Neural progenitor cell (in vitro differentiated cells): Measurements from ENCODE around the gene CRYM. TPM values are rescaled to one million over a fixed set of nuclear protein-coding genes. Genes with fewer than 3 reads are reported as not detected.
"Not testable (repeated sequence)": the region's sequence is repeated elsewhere in the genome, so short reads cannot be mapped to it uniquely, and the experiment has no call there.

Experiments used
- DNase-seq: peaks from one replicate; pipeline ENCODE4 v3.0.0-alpha.2; 2016; ENCODE audit warnings: low spot score
- H2AFZ ChIP-seq: fragments of 200-600 bp; sonication (generic); replicated peaks from 2 replicates; pipeline ENCODE4 v1.6.1; 2016; ENCODE audit warnings: antibody characterized with exemption
- H3F3A ChIP-seq: fragments of 200-600 bp; sonication (generic); 2 replicates; pipeline ENCODE4 v1.6.1; 2016; ENCODE audit warnings: antibody characterized with exemption, low read depth
- H3K27ac ChIP-seq: fragments of 200-600 bp; sonication (generic); 2 replicates; pipeline ENCODE4 v1.5.1; 2016; ENCODE audit warnings: mild to moderate bottlenecking
- H3K27me3 ChIP-seq: fragments of 200-600 bp; sonication (generic); 2 replicates; pipeline ENCODE4 v1.6.1; 2016; ENCODE audit warnings: mild to moderate bottlenecking, moderate library complexity
- H3K36me3 ChIP-seq: fragments of 200-600 bp; sonication (generic); 2 replicates; pipeline ENCODE4 v1.5.1; 2016
- H3K4me1 ChIP-seq: fragments of 200-600 bp; sonication (generic); 2 replicates; pipeline ENCODE4 v1.6.1; 2016; ENCODE audit warnings: mixed run types
- H3K4me2 ChIP-seq: fragments of 200-600 bp; sonication (generic); 2 replicates; pipeline ENCODE4 v1.6.1; 2016
- H3K4me3 ChIP-seq: fragments of 200-600 bp; sonication (generic); 2 replicates; pipeline ENCODE4 v1.5.1; 2016
- H3K79me2 ChIP-seq: fragments of 200-600 bp; sonication (generic); 2 replicates; pipeline ENCODE4 v1.6.1; 2016; ENCODE audit warnings: low read depth
- H3K9ac ChIP-seq: fragments of 200-600 bp; sonication (generic); 2 replicates; pipeline ENCODE4 v1.6.1; 2016
- H3K9me3 ChIP-seq: fragments of 200-600 bp; sonication (generic); 2 replicates; pipeline ENCODE4 v1.5.1; 2016; ENCODE audit warnings: low read depth
- H4K20me1 ChIP-seq: fragments of 200-600 bp; sonication (generic); 2 replicates; pipeline ENCODE4 v1.6.1; 2016; ENCODE audit warnings: low read depth
- H3K27ac Mint-ChIP-seq: 3 replicates; pipeline ENCODE4 v1.8.0; 2021; ENCODE audit warnings: mixed read lengths
- H3K27me3 Mint-ChIP-seq: 2 replicates; pipeline ENCODE4 v1.8.0; 2022; ENCODE audit warnings: low read depth, mild to moderate bottlenecking, inconsistent platforms, moderate library complexity, mixed read lengths; ENCODE audit not compliant: insufficient read depth
- H3K36me3 Mint-ChIP-seq: 3 replicates; pipeline ENCODE4 v1.8.0; 2021; ENCODE audit warnings: mixed read lengths
- H3K4me1 Mint-ChIP-seq: 3 replicates; pipeline ENCODE4 v1.8.0; 2021; ENCODE audit warnings: mixed read lengths
- H3K4me3 Mint-ChIP-seq: 3 replicates; pipeline ENCODE4 v1.8.0; 2021; ENCODE audit warnings: mild to moderate bottlenecking, moderate library complexity, mixed read lengths
- H3K9me3 Mint-ChIP-seq: 3 replicates; pipeline ENCODE4 v1.8.0; 2020; ENCODE audit warnings: mixed read lengths
- CTCF ChIP-seq: fragments of 200-600 bp; sonication (generic); IDR thresholded peaks from 2 replicates; pipeline ENCODE4 v1.5.1; 2017; ENCODE audit warnings: antibody characterized with exemption, mild to moderate bottlenecking
- EZH2 ChIP-seq: fragments of 200-600 bp; sonication (generic); IDR thresholded peaks from 2 replicates; pipeline ENCODE4 v1.6.1; 2017; ENCODE audit warnings: antibody characterized with exemption, mild to moderate bottlenecking, moderate library complexity
- EZH2phosphoT487 ChIP-seq: fragments of 200-600 bp; sonication (generic); IDR thresholded peaks from 2 replicates; pipeline ENCODE4 v1.6.1; 2017; ENCODE audit warnings: antibody characterized with exemption
- total RNA-seq: library from RNA; depleted of rRNA; stranded (reverse); fragments of >200 nt; gene quantifications from 2 replicates; pipeline ENCODE4 v1.2.3, GENCODE V29; 2015; ENCODE audit warnings: low replicate concordance

CRYM gene
- total RNA-seq, 1 donor from 2014 or later = 0.36 TPM

- Histone ChIP-seq H3K79me2 (no peaks in the 10 kb centered on the region), H3K9ac (no peak overlapping the region), H3K27me3 (peaks cover 53% of the 10 kb centered on the region), H3F3A (peaks cover 16% of the 10 kb centered on the region), H3K4me2 (peak overlapping the region; percentile 85), H3K4me3 (peak overlapping the region; percentile 59), H3K4me1 (peaks cover 11% of the 10 kb centered on the region), H3K9me3 (no peaks in the 10 kb centered on the region), H3K27ac (no peak overlapping the region), H2AFZ (peak overlapping the region; percentile 82), H3K36me3 (no peaks in the 10 kb centered on the region), H4K20me1 (no peaks in the 10 kb centered on the region)
- TF ChIP-seq CTCF = peak; percentile 36
- no peak for TF ChIP-seq EZH2phosphoT487
- Mint-ChIP-seq H3K9me3 (no peaks in the 10 kb centered on the region), H3K4me3 (peak overlapping the region; percentile 94), H3K27me3 (peaks cover 23% of the 10 kb centered on the region), H3K27ac (no peak overlapping the region), H3K36me3 (no peaks in the 10 kb centered on the region), H3K4me1 (peaks cover 10% of the 10 kb centered on the region)
- DNase-seq = peak; percentile 75
Observed at GRCh38 chr16:21301168-21301894, 23.2 kb upstream of the CRYM start.

GRCh38 chr16:21300309-21301167, 22.4 kb upstream of the CRYM start:
- H3K27ac ChIP-seq = no peak overlapping the region

GRCh38 chr16:21289789-21290188, 11.7 kb upstream of the CRYM start:
- H3K4me3 ChIP-seq, H3K9ac ChIP-seq, H2AFZ ChIP-seq, H3K36me3 ChIP-seq, H3K4me1 ChIP-seq, H3K4me2 ChIP-seq, H3F3A ChIP-seq, H4K20me1 ChIP-seq, H3K79me2 ChIP-seq, H3K27ac ChIP-seq, H3K27ac Mint-ChIP-seq, H3K9me3 ChIP-seq, H3K4me1 Mint-ChIP-seq, DNase-seq, H3K27me3 Mint-ChIP-seq, H3K36me3 Mint-ChIP-seq, H3K4me3 Mint-ChIP-seq: not testable (repeated sequence)
- H3K27me3 ChIP-seq = peaks cover 26% of the 10 kb centered on the region
- H3K9me3 Mint-ChIP-seq = peaks cover 20% of the 10 kb centered on the region

More at GRCh38 chr16:21300309-21301167, 22.4 kb upstream of the CRYM start:
- Mint-ChIP-seq H3K4me1 (peaks cover 10% of the 10 kb centered on the region), H3K36me3 (no peaks in the 10 kb centered on the region), H3K4me3 (peak overlapping the region; percentile 94), H3K27me3 (peaks cover 23% of the 10 kb centered on the region), H3K27ac (no peak overlapping the region), H3K9me3 (no peaks in the 10 kb centered on the region)
- Histone ChIP-seq H3K4me2 (peak overlapping the region; percentile 85), H3K4me3 (peak overlapping the region; percentile 59), H3K27me3 (peaks cover 48% of the 10 kb centered on the region), H2AFZ (peak overlapping the region; percentile 82), H3K79me2 (no peaks in the 10 kb centered on the region), H3K9ac (no peak overlapping the region), H3F3A (peaks cover 16% of the 10 kb centered on the region), H4K20me1 (no peaks in the 10 kb centered on the region), H3K4me1 (peaks cover 11% of the 10 kb centered on the region), H3K36me3 (no peaks in the 10 kb centered on the region), H3K9me3 (no peaks in the 10 kb centered on the region)
- DNase-seq = peak; percentile 94
- TF ChIP-seq EZH2phosphoT487 (no peak), CTCF (peak; percentile 90)

GRCh38 chr16:21285314-21285713, 7.2 kb upstream of the CRYM start:
- H3K27ac Mint-ChIP-seq = no peak overlapping the region
- Histone ChIP-seq H4K20me1 (no peaks in the 10 kb centered on the region), H3F3A (peaks cover 24% of the 10 kb centered on the region), H3K4me3 (no peak overlapping the region), H3K4me1 (no peaks in the 10 kb centered on the region), H3K36me3 (no peaks in the 10 kb centered on the region), H3K27me3 (peaks cover 31% of the 10 kb centered on the region), H3K4me2 (no peak overlapping the region), H3K79me2 (no peaks in the 10 kb centered on the region), H3K9ac (no peak overlapping the region), H3K9me3 (peaks cover 4% of the 10 kb centered on the region), H3K27ac (no peak overlapping the region), H2AFZ (no peak overlapping the region)
- peaks cover 21% of the 10 kb centered on the region for H3K9me3 Mint-ChIP-seq
- H3K27me3 Mint-ChIP-seq = peaks cover 19% of the 10 kb centered on the region
- TF ChIP-seq EZH2 (no peak), CTCF (no peak), EZH2phosphoT487 (no peak)
- H3K4me1 Mint-ChIP-seq = peaks cover 3% of the 10 kb centered on the region
- DNase-seq = no peak
- H3K36me3 Mint-ChIP-seq = no peaks in the 10 kb centered on the region
- H3K4me3 Mint-ChIP-seq = no peak overlapping the region
